ENCODE results near the gene RASSF3. TPM values are rescaled to one million over a fixed set of nuclear protein-coding genes. Genes with fewer than 3 reads are reported as not detected.
A peak's percentile ranks its signal among the peaks of the same experiment; 100 is the strongest.
"Not testable (repeated sequence)": the region's sequence is repeated elsewhere in the genome, so short reads cannot be mapped to it uniquely, and the experiment has no call there.

Gene RASSF3
- total RNA-seq, 2 donors from 2014 or later = 13.5 to 21.3 TPM

- no peaks in the 10 kb centered on the region for H3K36me3 ChIP-seq (replicated peaks in 1 of 2; ENCODE audit: insufficient read depth in 1 of 2, low read depth in 2 of 2)
- no peak overlapping the region for H3K4me3 ChIP-seq
- intact Hi-C loops (cut with DNase I) = no loop called here
- TF ChIP-seq POLR2A (IDR thresholded peaks at IDR 0.05) (no peak), CTCF (IDR thresholded peaks at IDR 0.05) (no peak)
- H3K9me3 ChIP-seq = no peaks in the 10 kb centered on the region
- DNase-seq (no peak), ATAC-seq (no peak)
- H3K27me3 ChIP-seq = no peaks in the 10 kb centered on the region
- peak overlapping the region in 2 of 4 donors; percentile 12 to 13 for H3K27ac ChIP-seq
- H3K4me1 ChIP-seq = peaks cover 23% of the 10 kb centered on the region
- WGBS, 2 donors = 45 to 61% methylated on average over 6 of the region's 6 CpGs
Measured at GRCh38 chr12:64649487-64649886, 39.2 kb downstream of the RASSF3 start.

DNA sequence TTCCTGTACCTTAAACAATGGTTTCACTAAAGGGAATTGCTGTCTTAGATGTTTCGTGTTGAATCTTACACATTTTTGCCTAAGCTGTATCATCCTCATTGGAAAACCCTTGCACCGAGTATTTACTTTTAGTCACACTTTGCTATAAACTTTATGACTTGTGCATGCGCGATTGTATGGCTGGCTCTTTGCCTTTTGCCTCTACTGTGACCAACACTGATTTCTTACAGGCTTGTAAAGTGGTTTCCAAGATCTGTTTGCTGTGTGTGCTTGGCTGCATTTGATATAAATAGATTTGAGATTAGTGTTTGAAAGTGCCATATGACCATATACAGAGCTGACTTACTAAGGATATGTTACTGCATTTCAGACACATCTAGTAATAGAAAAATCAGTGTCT lies 40.5 kb downstream of the RASSF3 start:
- peak overlapping the region in 1 of 4 donors; percentile 27 for H3K27ac ChIP-seq
- no peaks in the 10 kb centered on the region for H3K27me3 ChIP-seq
- peaks cover 33% of the 10 kb centered on the region for H3K4me1 ChIP-seq
- ATAC-seq = no peak
- H3K4me3 ChIP-seq = no peak overlapping the region
- intact Hi-C loops (cut with DNase I) = no loop called here
- TF ChIP-seq CTCF (IDR thresholded peaks at IDR 0.05) (no peak), POLR2A (IDR thresholded peaks at IDR 0.05) (no peak)
- H3K36me3 ChIP-seq (replicated peaks in 1 of 2; ENCODE audit: insufficient read depth in 1 of 2, low read depth in 2 of 2) = no peaks in the 10 kb centered on the region
- 50 to 68% methylated on average over 4 of the region's 4 CpGs for WGBS, 2 donors
- no peaks in the 10 kb centered on the region for H3K9me3 ChIP-seq
- DNase-seq = no peak

DNA sequence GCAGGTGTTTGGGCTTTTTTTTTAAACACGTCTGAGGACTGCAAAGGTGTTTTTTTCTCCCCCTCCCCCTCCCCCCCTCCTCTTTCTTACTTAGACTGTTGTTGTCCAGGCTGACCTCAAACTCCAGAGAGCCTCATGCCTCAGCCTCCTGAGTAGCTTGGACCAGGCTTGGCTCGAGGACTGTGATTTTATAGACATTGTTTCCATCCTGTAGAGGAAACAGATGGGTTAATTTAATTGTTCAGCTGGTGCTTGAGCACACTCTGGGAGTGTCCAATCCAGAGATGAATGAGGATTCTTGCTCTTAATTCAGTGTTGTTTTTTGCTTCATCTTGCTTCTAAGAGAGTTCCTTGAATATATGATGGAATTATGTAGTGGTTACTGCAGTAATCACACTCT lies 42.1 kb downstream of the RASSF3 start:
- intact Hi-C loops (cut with DNase I) = no loop called here
- WGBS, 2 donors = 66 to 71% methylated on average over 2 of the region's 2 CpGs
- H3K9me3 ChIP-seq = no peaks in the 10 kb centered on the region
- TF ChIP-seq POLR2A (IDR thresholded peaks at IDR 0.05) = no peak
- no peak for TF ChIP-seq CTCF (IDR thresholded peaks at IDR 0.05)
- no peak overlapping the region for H3K27ac ChIP-seq
- DNase-seq = no peak
- no peak overlapping the region for H3K4me3 ChIP-seq
- H3K36me3 ChIP-seq (replicated peaks in 1 of 2; ENCODE audit: insufficient read depth in 1 of 2, low read depth in 2 of 2) = no peaks in the 10 kb centered on the region
- H3K27me3 ChIP-seq = no peaks in the 10 kb centered on the region
- no peak for ATAC-seq
- H3K4me1 ChIP-seq = peaks cover 49% of the 10 kb centered on the region

DNA sequence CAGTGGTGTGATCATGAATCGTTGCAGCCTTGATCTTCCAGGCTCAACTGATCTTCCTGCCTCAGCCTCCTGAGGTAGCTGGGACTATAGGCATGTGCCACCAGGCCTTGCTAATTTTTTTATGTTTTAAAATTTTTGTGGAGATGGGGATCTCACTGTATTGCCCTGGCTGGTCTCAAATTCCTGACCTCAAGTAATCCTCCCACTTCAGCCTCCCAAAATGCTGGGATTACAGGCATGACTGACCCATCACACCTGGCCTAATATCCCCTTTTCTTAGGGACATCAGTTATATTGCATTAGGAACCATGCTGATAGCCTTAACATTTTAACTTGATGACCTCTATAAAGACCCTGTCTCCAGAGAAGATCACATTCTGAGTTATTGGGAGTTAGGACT lies 42.8 kb downstream of the RASSF3 start:
- whole genome bisulfite sequencing, 2 donors = 69 to 71% methylated on average over 1 of the region's 1 CpG
- Histone ChIP-seq H3K4me1 (peaks cover 57% of the 10 kb centered on the region), H3K27ac (no peak overlapping the region), H3K36me3 (replicated peaks in 1 of 2; ENCODE audit: insufficient read depth in 1 of 2, low read depth in 2 of 2) (no peaks in the 10 kb centered on the region), H3K4me3 (no peak overlapping the region), H3K9me3 (no peaks in the 10 kb centered on the region), H3K27me3 (no peaks in the 10 kb centered on the region)
- DNase-seq (no peak), ATAC-seq (no peak)
- no peak for TF ChIP-seq POLR2A (IDR thresholded peaks at IDR 0.05)
- no peak for TF ChIP-seq CTCF (IDR thresholded peaks at IDR 0.05)
- intact Hi-C loops (cut with DNase I) = no loop called here

DNA sequence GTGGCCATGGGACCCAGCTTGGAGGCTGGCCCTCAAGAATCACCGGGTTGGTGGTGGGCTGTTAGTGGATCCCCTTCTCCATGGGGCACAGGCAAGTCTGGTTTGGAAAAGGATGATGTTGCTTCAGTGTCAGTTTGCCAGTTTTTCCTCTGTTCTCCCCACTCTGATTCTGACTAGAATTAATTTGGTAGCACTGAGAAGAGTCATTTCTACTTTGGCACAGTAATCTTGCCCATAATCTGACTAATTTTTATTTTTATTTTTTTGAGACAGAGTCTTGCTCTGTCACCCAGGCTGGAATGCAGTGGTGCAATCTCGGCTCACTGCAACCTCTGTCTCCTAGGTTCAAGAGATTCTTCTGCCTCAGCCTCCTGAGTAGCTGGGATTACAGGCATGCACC lies 43.6 kb downstream of the RASSF3 start:
- H3K9me3 ChIP-seq; H3K27ac ChIP-seq; DNase-seq; H3K36me3 ChIP-seq (replicated peaks in 1 of 2; ENCODE audit: insufficient read depth in 1 of 2, low read depth in 2 of 2); H3K27me3 ChIP-seq; H3K4me3 ChIP-seq; intact Hi-C loops (cut with DNase I); ATAC-seq: not testable (repeated sequence)
- H3K4me1 ChIP-seq = peaks cover 65% of the 10 kb centered on the region
- WGBS, 2 donors = 94 to 95% methylated on average over 2 of the region's 2 CpGs

Measured in body of pancreas (tissue), 4 donors.